Neuronal stem cell (in vitro differentiated cells): ENCODE measurements around the gene FZD10.
A peak's percentile ranks its signal among the peaks of the same experiment; 100 is the strongest.

Experiments used
- DNase-seq: peaks from one replicate; pipeline ENCODE4 v3.0.0-alpha.2; 2013; ENCODE audit warnings: low spot score
- H2AFZ ChIP-seq: one replicate; pipeline ENCODE4 v1.6.1; 2013; ENCODE audit warnings: mild to moderate bottlenecking, low read length, inconsistent platforms
- H2AK5ac ChIP-seq: 2 replicates; pipeline ENCODE4 v1.6.1; 2013; ENCODE audit warnings: low read depth, mild to moderate bottlenecking, inconsistent platforms, low read length, moderate library complexity, mixed read lengths
- H2BK120ac ChIP-seq: 2 replicates; pipeline ENCODE4 v1.6.1; 2013; ENCODE audit warnings: low read depth, mild to moderate bottlenecking, inconsistent platforms, low read length, moderate library complexity, mixed read lengths
- H2BK12ac ChIP-seq: one replicate; pipeline ENCODE4 v1.6.1; 2013; ENCODE audit warnings: low read length, inconsistent platforms
- H2BK15ac ChIP-seq: 2 replicates; pipeline ENCODE4 v1.6.1; 2013; ENCODE audit warnings: mild to moderate bottlenecking, low read length, inconsistent platforms, mixed read lengths
- H2BK5ac ChIP-seq: one replicate; pipeline ENCODE4 v1.6.1; 2013; ENCODE audit warnings: inconsistent platforms, mild to moderate bottlenecking, low read length, moderate library complexity
- H3K14ac ChIP-seq: one replicate; pipeline ENCODE4 v1.6.1; 2013; ENCODE audit warnings: low read length, inconsistent platforms
- H3K18ac ChIP-seq: 2 replicates; pipeline ENCODE4 v1.6.1; 2013; ENCODE audit warnings: low read length, inconsistent platforms
- H3K23ac ChIP-seq: 2 replicates; pipeline ENCODE4 v1.6.1; 2013; ENCODE audit warnings: low read depth, mild to moderate bottlenecking, mixed read lengths, low read length, inconsistent platforms; ENCODE audit not compliant: poor library complexity
- H3K27ac ChIP-seq: replicated peaks from 3 replicates; pipeline ENCODE4 v1.5.1; 2013; ENCODE audit warnings: low read length, inconsistent platforms
- H3K27me3 ChIP-seq, 3 experiments: 2 replicates each; pipeline ENCODE4 v1.6.1; 2013; ENCODE audit warnings: low read length in 3 of 3, mild to moderate bottlenecking in 2 of 3, inconsistent platforms in 1 of 3, low read depth in 1 of 3, mixed read lengths in 1 of 3, moderate library complexity in 1 of 3; ENCODE audit not compliant: control insufficient read depth in 3 of 3, insufficient read depth in 3 of 3
- H3K36me3 ChIP-seq, 2 donors: replicated peaks in 1 of 2; 2 replicates each; pipeline ENCODE4 v1.6.1; 2013; ENCODE audit warnings: low read length in 2 of 2; ENCODE audit not compliant: control insufficient read depth in 2 of 2, insufficient read depth in 2 of 2
- H3K4ac ChIP-seq: 2 replicates; pipeline ENCODE4 v1.6.1; 2013; ENCODE audit warnings: inconsistent platforms, mild to moderate bottlenecking, low read length, moderate library complexity
- H3K4me1 ChIP-seq, 2 donors: 1 replicate in 1 of 2; 2 replicates in 1 of 2; pipeline ENCODE4 v1.6.1; 2013; ENCODE audit warnings: low read length in 2 of 2, low read depth in 1 of 2; ENCODE audit not compliant: control insufficient read depth in 2 of 2, insufficient read depth in 1 of 2
- H3K4me2 ChIP-seq: one replicate; pipeline ENCODE4 v1.6.1; 2013; ENCODE audit warnings: mild to moderate bottlenecking, low read length, inconsistent platforms; ENCODE audit not compliant: insufficient read depth, poor library complexity, severe bottlenecking
- H3K4me3 ChIP-seq, 2 donors: 2 replicates each; pipeline ENCODE4 v1.5.1; 2013; ENCODE audit warnings: low read length in 2 of 2, mild to moderate bottlenecking in 2 of 2, inconsistent platforms in 1 of 2, moderate library complexity in 1 of 2
- H3K79me1 ChIP-seq: one replicate; pipeline ENCODE4 v1.6.1; 2013; ENCODE audit warnings: low read depth, mild to moderate bottlenecking, inconsistent platforms, low read length, moderate library complexity
- H3K9ac ChIP-seq: one replicate; pipeline ENCODE4 v1.6.1; 2013; ENCODE audit warnings: mild to moderate bottlenecking, low read depth, low read length, inconsistent platforms; ENCODE audit not compliant: poor library complexity
- H3K9me3 ChIP-seq, 2 donors: replicated peaks in 1 of 2; 2 replicates each; pipeline versions ENCODE3 to v1.6.1; 2013; ENCODE audit warnings: low read length in 2 of 2, mild to moderate bottlenecking in 2 of 2, inconsistent platforms in 1 of 2, low read depth in 1 of 2, mixed read lengths in 1 of 2, moderate library complexity in 1 of 2; ENCODE audit not compliant: control insufficient read depth in 2 of 2, insufficient read depth in 1 of 2
- H4K8ac ChIP-seq: one replicate; pipeline ENCODE4 v1.6.1; 2013; ENCODE audit warnings: low read depth, mild to moderate bottlenecking, inconsistent platforms, low read length, moderate library complexity
- H4K91ac ChIP-seq: one replicate; pipeline ENCODE4 v1.6.1; 2013; ENCODE audit warnings: low read length, low read depth, mild to moderate bottlenecking, inconsistent platforms; ENCODE audit not compliant: poor library complexity
- WGBS, 2 donors: extraction: QIAGEN DNeasy Blood & Tissue Kit; methylation state at CpG; one replicate each; pipeline ENCODE4 v1.1.7; 2013; ENCODE audit warnings: missing lambda C conversion rate in 2 of 2, mixed read lengths in 1 of 2; ENCODE audit not compliant: insufficient read length in 2 of 2, insufficient replicate concordance in 1 of 2; ENCODE audit errors: extremely low coverage in 2 of 2; 5-methylcytosine and 5-hydroxymethylcytosine counted together

The FZD10 gene

GRCh38 chr12:130163461-130164215 lies 1.4 kb downstream of the FZD10 start:
- Histone ChIP-seq H3K14ac (peak overlapping the region; percentile 27), H3K27ac (no peak overlapping the region), H2BK120ac (peak overlapping the region; percentile 3), H3K36me3 (peaks cover 0 to 22% of the 10 kb centered on the region in 2 donors), H4K8ac (peak overlapping the region; percentile 84), H3K4me2 (peak overlapping the region; percentile 89), H3K23ac (peak overlapping the region; percentile 92), H3K9me3 (peaks cover 3 to 19% of the 10 kb centered on the region in 2 donors), H2BK15ac (peak overlapping the region; percentile 76), H2BK5ac (peak overlapping the region; percentile 70), H3K18ac (peak overlapping the region; percentile 91), H2BK12ac (no peak overlapping the region), H3K4me3 (peak overlapping the region in 1 of 2 donors; percentile 76), H2AFZ (no peak overlapping the region), H3K4ac (no peak overlapping the region), H3K79me1 (no peaks in the 10 kb centered on the region), H3K4me1 (peaks cover 6 to 20% of the 10 kb centered on the region in 2 donors), H3K9ac (peak overlapping the region; percentile 84), H3K27me3 (peaks cover 0 to 89% (median 27%) of the 10 kb centered on the region in 3 experiments), H2AK5ac (peak overlapping the region; percentile 81), H4K91ac (no peak overlapping the region)
- no peak for DNase-seq
- no CpG with 5 or more reads among the region's 71 CpGs for WGBS, 2 donors

- Histone ChIP-seq H2AFZ (no peak overlapping the region), H3K9me3 (peaks cover 5 to 19% of the 10 kb centered on the region in 2 donors), H3K4me1 (peaks cover 6 to 17% of the 10 kb centered on the region in 2 donors), H2BK15ac (peak overlapping the region; percentile 76), H3K27me3 (peaks cover 0 to 90% (median 30%) of the 10 kb centered on the region in 3 experiments), H4K91ac (no peak overlapping the region), H3K18ac (peak overlapping the region; percentile 71), H3K23ac (peak overlapping the region; percentile 92), H4K8ac (no peak overlapping the region), H2AK5ac (no peak overlapping the region), H3K79me1 (no peaks in the 10 kb centered on the region), H3K36me3 (peaks cover 0 to 22% of the 10 kb centered on the region in 2 donors), H3K4ac (no peak overlapping the region), H2BK5ac (peak overlapping the region; percentile 70), H3K4me3 (no peak overlapping the region), H3K14ac (no peak overlapping the region), H3K27ac (no peak overlapping the region), H3K4me2 (no peak overlapping the region), H2BK12ac (no peak overlapping the region), H3K9ac (no peak overlapping the region), H2BK120ac (peak overlapping the region; percentile 3)
- WGBS, 2 donors = no CpG with 5 or more reads among the region's 18 CpGs
- no peak for DNase-seq
These were observed 1.9 kb downstream of the FZD10 start for GRCh38 chr12:130164216-130164542.

GRCh38 chr12:130164936-130165335 lies 2.7 kb downstream of the FZD10 start:
- Histone ChIP-seq H2AK5ac (no peak overlapping the region), H3K4me2 (no peak overlapping the region), H4K91ac (no peak overlapping the region), H3K14ac (no peak overlapping the region), H2BK120ac (no peak overlapping the region), H3K23ac (no peak overlapping the region), H3K27ac (no peak overlapping the region), H3K27me3 (peaks cover 0 to 90% (median 29%) of the 10 kb centered on the region in 3 experiments), H4K8ac (no peak overlapping the region), H2BK12ac (no peak overlapping the region), H3K9me3 (peaks cover 5 to 19% of the 10 kb centered on the region in 2 donors), H3K79me1 (no peaks in the 10 kb centered on the region), H3K4me1 (peaks cover 6 to 16% of the 10 kb centered on the region in 2 donors), H3K18ac (no peak overlapping the region), H2BK5ac (no peak overlapping the region), H3K9ac (no peak overlapping the region), H2BK15ac (no peak overlapping the region), H3K36me3 (peaks cover 0 to 22% of the 10 kb centered on the region in 2 donors), H3K4me3 (no peak overlapping the region), H2AFZ (no peak overlapping the region), H3K4ac (no peak overlapping the region)
- WGBS, 2 donors = no CpG with 5 or more reads among the region's 5 CpGs
- no peak for DNase-seq

GRCh38 chr12:130166306-130166705 lies 4.0 kb downstream of the FZD10 start:
- H3K4ac ChIP-seq = no peak overlapping the region
- no peak overlapping the region for H3K9ac ChIP-seq
- H2BK12ac ChIP-seq = no peak overlapping the region
- H3K27ac ChIP-seq = no peak overlapping the region
- H3K9me3 ChIP-seq = peaks cover 5 to 19% of the 10 kb centered on the region in 2 donors
- no peak overlapping the region for H3K14ac ChIP-seq
- WGBS, 2 donors = no CpG with 5 or more reads among the region's 2 CpGs
- no peak overlapping the region for H2BK5ac ChIP-seq
- H3K27me3 ChIP-seq = peaks cover 5 to 89% (median 23%) of the 10 kb centered on the region in 3 experiments
- no peak overlapping the region for H3K23ac ChIP-seq
- no peak overlapping the region for H3K18ac ChIP-seq
- peaks cover 4 to 13% of the 10 kb centered on the region in 2 donors for H3K4me1 ChIP-seq
- H2AFZ ChIP-seq = no peak overlapping the region
- no peak overlapping the region for H4K91ac ChIP-seq
- no peaks in the 10 kb centered on the region for H3K79me1 ChIP-seq
- H2BK120ac ChIP-seq = no peak overlapping the region
- no peak overlapping the region for H2BK15ac ChIP-seq
- H3K4me3 ChIP-seq = no peak overlapping the region
- no peak overlapping the region for H3K4me2 ChIP-seq
- peaks cover 0 to 22% of the 10 kb centered on the region in 2 donors for H3K36me3 ChIP-seq
- no peak overlapping the region for H4K8ac ChIP-seq
- no peak for DNase-seq
- no peak overlapping the region for H2AK5ac ChIP-seq
